ENCODE data around the gene CRY1.
"Not testable (repeated sequence)": the region's sequence is repeated elsewhere in the genome, so short reads cannot be mapped to it uniquely, and the experiment has no call there.

The CRY1 gene

GRCh38 chr12:107108366-107108765, 15.0 kb upstream of the CRY1 start:
- DNase-seq, result not testable (repeated sequence)

- DNase-seq, result no peak
These were observed 14.0 kb upstream of the CRY1 start for GRCh38 chr12:107107381-107107780.

GRCh38 chr12:107106241-107107025, 13.1 kb upstream of the CRY1 start:
- DNase-seq, result no peak

- DNase-seq, result no peak
These were observed 12.0 kb upstream of the CRY1 start for GRCh38 chr12:107105410-107105703.

GRCh38 chr12:107103516-107103915, 10.2 kb upstream of the CRY1 start:
- DNase-seq, result no peak

GRCh38 chr12:107103097-107103496, 9.7 kb upstream of the CRY1 start:
- no peak for DNase-seq

- no peak for DNase-seq
These were observed 8.9 kb upstream of the CRY1 start for GRCh38 chr12:107102294-107102693.

GRCh38 chr12:107101651-107102050, 8.3 kb upstream of the CRY1 start:
- no peak for DNase-seq

- no peak for DNase-seq
These were observed 6.6 kb upstream of the CRY1 start for GRCh38 chr12:107099917-107100316.

- DNase-seq, result no peak
These were observed 3.2 kb upstream of the CRY1 start for GRCh38 chr12:107096571-107096970.

GRCh38 chr12:107094183-107094448, 767 bp upstream of the CRY1 start:
- no peak for DNase-seq

- no peak for DNase-seq
These were observed 506 bp downstream of the CRY1 start for GRCh38 chr12:107092669-107093416.

GRCh38 chr12:107091989-107092641, 1.2 kb downstream of the CRY1 start:
- DNase-seq, result peak in 1 of 2 donors; percentile 31

- DNase-seq, result no peak
These were observed 2.0 kb downstream of the CRY1 start for GRCh38 chr12:107091381-107091780.

- DNase-seq, result no peak
These were observed 2.6 kb downstream of the CRY1 start for GRCh38 chr12:107090711-107091110.

GRCh38 chr12:107088912-107089311, 4.4 kb downstream of the CRY1 start:
- no peak for DNase-seq

GRCh38 chr12:107086314-107086713, 7.0 kb downstream of the CRY1 start:
- DNase-seq, result no peak

GRCh38 chr12:107081778-107082177, 11.6 kb downstream of the CRY1 start:
- no peak for DNase-seq

- no peak for DNase-seq
These were observed 13.1 kb downstream of the CRY1 start for GRCh38 chr12:107080299-107080698.

- no peak for DNase-seq
These were observed 14.0 kb downstream of the CRY1 start for GRCh38 chr12:107079172-107080011.

- not testable (repeated sequence) for DNase-seq
These were observed 20.1 kb downstream of the CRY1 start for GRCh38 chr12:107073266-107073665.

- DNase-seq, result no peak
These were observed 26.7 kb downstream of the CRY1 start for GRCh38 chr12:107066691-107067090.

GRCh38 chr12:107064687-107065086, 28.7 kb downstream of the CRY1 start:
- no peak for DNase-seq
